A673 (cell line): ENCODE measurements around the gene ADCY10. TPM values are rescaled to one million over a fixed set of nuclear protein-coding genes. Genes with fewer than 3 reads are reported as not detected.

Experiments used
- BruUV-seq: library from RNA; stranded (reverse); fragments of 400-500 nt; replicated peaks from 2 replicates; lab custom pipeline; 2021; lab: Mats Ljungman, UMichigan
- CTCF ChIA-PET: fragments of 300-600 bp; sonication (Branson Sonifier 250); formaldehyde crosslinking; loops from one replicate; lab custom pipeline; 2022; ENCODE audit warnings: antibody characterized with exemption; lab: Charles Lee
- POLR2A ChIA-PET: fragments of 300-600 bp; sonication (Branson Sonifier 250); formaldehyde crosslinking; loops from one replicate; lab custom pipeline; 2022; ENCODE audit warnings: antibody characterized with exemption; ENCODE audit not compliant: low non-redundant PET; lab: Charles Lee
- DNase-seq: peaks from one replicate; pipeline ENCODE4 v3.0.0-alpha.2; 2015; ENCODE audit warnings: low spot score
- H3K27ac ChIP-seq: fragments of 200-600 bp; sonication (generic); 2 replicates; pipeline ENCODE4 v1.5.1; 2016; ENCODE audit warnings: mixed run types, low read depth, mild to moderate bottlenecking, mixed read lengths, antibody characterized with exemption, low read length; ENCODE audit not compliant: poor library complexity, severe bottlenecking
- H3K27me3 ChIP-seq: fragments of 200-600 bp; sonication (generic); replicated peaks from 2 replicates; pipeline ENCODE4 v1.6.1; 2017; ENCODE audit warnings: mixed run types, low read depth, mild to moderate bottlenecking, mixed read lengths, antibody characterized with exemption, low read length; ENCODE audit not compliant: insufficient read depth, poor library complexity
- H3K36me3 ChIP-seq: fragments of 200-600 bp; sonication (generic); 2 replicates; pipeline ENCODE4 v1.6.1; 2016; ENCODE audit warnings: mixed run types, mild to moderate bottlenecking, mixed read lengths, antibody characterized with exemption, low read length; ENCODE audit not compliant: insufficient read depth, poor library complexity, severe bottlenecking
- H3K4me1 ChIP-seq: fragments of 200-600 bp; sonication (generic); 2 replicates; pipeline ENCODE4 v1.6.1; 2017; ENCODE audit warnings: mixed run types, mild to moderate bottlenecking, mixed read lengths, antibody characterized with exemption, low read length; ENCODE audit not compliant: insufficient read depth, poor library complexity, severe bottlenecking
- H3K4me3 ChIP-seq: fragments of 200-600 bp; sonication (generic); 2 replicates; pipeline ENCODE4 v1.5.1; 2016; ENCODE audit warnings: low read depth, mixed run types, mild to moderate bottlenecking, mixed read lengths, low read length; ENCODE audit not compliant: poor library complexity, severe bottlenecking
- H3K9me3 ChIP-seq: fragments of 200-600 bp; sonication (generic); 2 replicates; pipeline ENCODE4 v1.6.1; 2016; ENCODE audit warnings: mixed run types, low read depth, mild to moderate bottlenecking, mixed read lengths, antibody characterized with exemption, low read length; ENCODE audit not compliant: poor library complexity, severe bottlenecking
- CTCF ChIP-seq: fragments of 300-800, 200-600 bp; sonication (generic); conservative IDR thresholded peaks from 2 replicates; pipeline ENCODE4 v1.5.1; 2017; ENCODE audit warnings: low read depth, mild to moderate bottlenecking, antibody characterized with exemption, low read length, moderate library complexity, mixed read lengths
- EZH2 ChIP-seq: fragments of 200-600 bp; sonication (generic); IDR thresholded peaks from 2 replicates; pipeline ENCODE4 v1.6.1; 2017; ENCODE audit warnings: borderline replicate concordance, low read depth, mild to moderate bottlenecking, mixed read lengths, antibody characterized with exemption, low read length; ENCODE audit not compliant: poor library complexity, severe bottlenecking
- intact Hi-C: fragments of 100-400 bp; cut with micrococcal nuclease; formaldehyde crosslinking; loops from one replicate; pipeline ENCODE4 v1.10.0; 2022; ENCODE audit not compliant: unreplicated experiment
- total RNA-seq: library from RNA; stranded (reverse); gene quantifications from 2 replicates; pipeline ENCODE4 v1.2.3, GENCODE V29; 2021

The ADCY10 gene
- total RNA-seq, 1 experiment from 2014 or later: 0.19 TPM

- H3K4me3 ChIP-seq: no peak overlapping the region
- H3K4me1 ChIP-seq: peaks cover 12% of the 10 kb centered on the region
- H3K9me3 ChIP-seq: no peaks in the 10 kb centered on the region
- H3K27me3 ChIP-seq: no peaks in the 10 kb centered on the region
- CTCF ChIA-PET: no interaction called here
- H3K36me3 ChIP-seq: no peaks in the 10 kb centered on the region
- H3K27ac ChIP-seq: no peak overlapping the region
- intact Hi-C loops: no loop called here
- DNase-seq: no peak
- POLR2A ChIA-PET: no interaction called here
- TF ChIP-seq CTCF (no peak), EZH2 (no peak)
- BruUV-seq: no TSS peak
These were observed 152.5 kb downstream of the ADCY10 start for GRCh38 chr1:167761400-167761799.

Other genes with a start within 250 kb of the ADCY10 start
- 87.8 and 90.4 TPM in 2 replicates for gene MPZL1, start 192.2 kb downstream of the ADCY10 start, total RNA-seq
- gene DCAF6, start 22.5 kb upstream of the ADCY10 start, total RNA-seq: 31.9 and 32.0 TPM in 2 replicates
- 56.2 and 56.5 TPM in 2 replicates for gene MPC2, start 22.9 kb upstream of the ADCY10 start, total RNA-seq
- 17.4 and 22.0 TPM in 2 replicates for gene GPR161, start 222.8 kb upstream of the ADCY10 start, total RNA-seq